NAMALWA (cell line): ENCODE data around the gene MIDN.
"Not testable (repeated sequence)": the region's sequence is repeated elsewhere in the genome, so short reads cannot be mapped to it uniquely, and the experiment has no call there.

ENCODE experiments used
- DNase-seq: peaks from one replicate; pipeline ENCODE4 v3.0.0-alpha.2; 2015; ENCODE audit warnings: low spot score

Gene MIDN

DNA sequence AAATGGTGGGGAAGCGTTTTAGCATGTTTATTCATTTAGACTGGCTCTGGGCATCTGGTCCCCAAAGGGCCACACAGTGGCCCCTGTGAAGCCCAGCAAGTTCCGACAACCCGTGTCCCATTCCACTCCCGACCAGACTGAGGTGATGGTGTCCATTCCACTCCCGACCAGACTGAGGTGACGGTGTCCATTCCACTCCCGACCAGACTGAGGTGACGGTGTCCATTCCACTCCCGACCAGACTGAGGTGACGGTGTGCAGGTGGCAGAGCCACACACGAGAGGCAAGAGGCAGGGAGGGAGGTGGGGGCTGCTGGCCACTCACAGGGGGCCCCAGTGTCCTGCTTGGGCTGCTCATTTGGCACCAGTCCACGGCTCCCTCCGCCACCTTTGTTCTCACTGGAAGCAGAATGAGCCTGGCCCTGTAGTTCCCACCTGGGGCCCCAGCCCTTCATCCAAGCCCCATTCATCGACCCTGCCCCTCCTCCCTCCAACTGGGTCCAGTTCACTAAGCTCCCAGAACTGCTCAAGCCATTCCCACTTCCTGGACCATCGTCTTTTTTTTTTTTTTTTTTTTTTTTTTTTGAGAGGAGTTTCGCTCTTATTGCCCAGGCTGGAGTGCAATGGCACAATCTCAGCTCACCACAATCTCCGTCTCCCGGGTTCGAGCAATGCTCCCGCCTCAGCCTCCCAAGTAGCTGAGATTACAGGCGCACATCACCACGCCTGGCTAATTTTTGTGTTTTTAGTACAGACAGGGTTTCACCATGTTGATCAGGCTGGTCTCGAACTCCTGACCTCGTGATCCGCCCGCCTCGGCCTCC lies 1.9 kb upstream of the MIDN start:
- DNase-seq, result not testable (repeated sequence)

DNA sequence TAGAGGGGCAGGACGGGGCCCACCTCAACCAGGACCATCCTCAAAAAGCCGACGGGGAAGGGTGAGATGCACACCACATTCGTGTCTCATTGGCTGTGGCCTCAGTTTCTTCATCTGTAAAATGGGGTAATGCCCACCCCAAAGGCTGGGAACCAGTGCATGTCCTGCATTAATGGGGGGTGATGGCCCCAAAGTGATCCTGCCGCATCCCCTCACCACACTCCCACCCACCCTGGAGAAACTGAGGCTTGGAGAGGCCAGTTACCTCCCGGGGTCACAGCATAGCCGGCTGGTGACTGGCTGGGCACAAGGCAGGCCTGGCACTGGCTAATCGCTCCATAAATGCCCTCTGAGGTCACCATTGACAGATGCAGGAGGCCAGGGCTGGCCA lies 640 bp upstream of the MIDN start:
- no peak for DNase-seq

GRCh38 chr19:1248786-1249297 lies 459 bp downstream of the MIDN start:
- DNase-seq, result peak; percentile 85

- peak; percentile 96 for DNase-seq
These were observed 1.1 kb downstream of the MIDN start for GRCh38 chr19:1249298-1249989.

GRCh38 chr19:1249990-1250436 lies 1.6 kb downstream of the MIDN start:
- no peak for DNase-seq

GRCh38 chr19:1250437-1251260 lies 2.3 kb downstream of the MIDN start:
- peak; percentile 63 for DNase-seq

GRCh38 chr19:1251330-1252220 lies 3.2 kb downstream of the MIDN start:
- peak; percentile 73 for DNase-seq

- no peak for DNase-seq
These were observed 3.9 kb downstream of the MIDN start for GRCh38 chr19:1252221-1252820.

GRCh38 chr19:1252821-1253513 lies 4.6 kb downstream of the MIDN start:
- DNase-seq, result peak; percentile 73

DNA sequence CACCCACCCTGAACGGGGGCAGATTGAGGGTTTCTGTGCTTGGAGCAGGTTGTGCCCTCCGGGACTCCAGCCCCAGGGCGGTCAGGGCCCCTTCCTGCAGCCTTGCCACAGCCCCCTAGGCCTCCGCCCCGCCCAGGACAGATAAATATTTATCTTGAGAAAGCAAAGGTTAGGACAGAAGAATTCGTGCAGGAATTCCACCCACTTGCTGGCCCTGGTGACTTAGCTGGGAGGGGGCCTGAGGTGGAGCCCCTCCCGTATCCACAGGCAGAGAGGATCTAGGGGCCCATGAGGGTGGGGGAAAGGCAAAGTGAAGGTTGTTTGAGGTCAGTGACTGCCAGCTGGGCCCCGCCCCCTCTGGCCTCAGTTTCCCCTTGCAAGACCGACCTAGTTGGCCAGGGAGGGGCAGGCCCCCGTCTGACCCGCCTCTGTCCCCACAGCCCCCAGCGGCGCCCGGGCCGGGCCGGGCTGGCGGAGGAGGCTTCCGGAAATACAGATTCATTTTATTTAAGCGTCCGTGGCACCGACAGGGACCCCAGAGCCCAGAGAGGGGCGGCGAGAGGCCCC lies 5.2 kb downstream of the MIDN start:
- no peak for DNase-seq

DNA sequence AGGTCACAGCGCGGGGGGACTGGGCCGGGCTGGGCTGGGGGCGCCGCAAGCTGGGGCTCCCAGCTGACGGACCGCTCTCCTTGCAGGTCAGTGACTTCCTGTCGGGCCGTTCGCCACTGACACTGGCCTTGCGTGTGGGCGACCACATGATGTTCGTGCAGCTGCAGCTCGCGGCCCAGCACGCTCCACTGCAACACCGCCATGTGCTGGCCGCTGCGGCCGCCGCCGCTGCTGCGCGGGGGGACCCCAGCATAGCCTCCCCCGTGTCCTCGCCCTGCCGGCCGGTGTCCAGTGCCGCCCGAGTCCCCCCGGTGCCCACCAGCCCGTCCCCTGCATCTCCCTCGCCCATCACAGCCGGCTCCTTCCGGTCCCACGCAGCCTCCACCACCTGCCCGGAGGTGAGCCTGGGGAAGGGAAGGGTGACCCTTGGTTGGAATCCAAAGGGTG lies 5.7 kb downstream of the MIDN start:
- DNase-seq, result no peak

DNA sequence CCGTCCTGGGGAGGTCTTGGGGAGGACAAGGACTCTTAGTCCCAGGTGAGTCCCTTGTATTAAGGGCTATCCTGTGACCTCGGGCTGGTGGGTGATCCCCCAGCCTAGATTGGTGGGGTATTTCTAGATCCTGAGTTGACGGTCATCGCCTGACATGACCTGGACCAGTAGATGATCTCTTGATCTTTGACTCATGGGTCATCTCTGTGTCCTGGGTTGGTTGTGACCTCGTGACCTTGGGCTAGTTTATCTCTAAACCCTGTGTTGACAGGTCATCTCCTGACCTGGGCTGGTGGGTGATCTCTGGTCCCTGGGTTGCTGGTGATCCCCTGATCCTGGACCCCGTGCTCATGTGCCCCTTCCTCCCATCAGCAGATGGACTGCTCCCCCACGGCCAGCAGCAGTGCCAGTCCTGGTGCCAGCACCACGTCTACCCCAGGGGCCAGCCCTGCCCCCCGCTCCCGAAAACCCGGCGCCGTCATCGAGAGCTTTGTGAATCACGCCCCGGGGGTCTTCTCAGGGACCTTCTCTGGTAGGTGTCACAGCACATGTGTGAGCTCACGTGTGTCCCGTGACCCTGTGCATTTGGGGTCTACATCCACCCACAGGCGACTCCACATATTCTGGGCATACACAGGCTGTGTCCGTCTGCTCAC lies 6.3 kb downstream of the MIDN start:
- no peak for DNase-seq

GRCh38 chr19:1255186-1256161 lies 7.1 kb downstream of the MIDN start:
- DNase-seq, result no peak

DNA sequence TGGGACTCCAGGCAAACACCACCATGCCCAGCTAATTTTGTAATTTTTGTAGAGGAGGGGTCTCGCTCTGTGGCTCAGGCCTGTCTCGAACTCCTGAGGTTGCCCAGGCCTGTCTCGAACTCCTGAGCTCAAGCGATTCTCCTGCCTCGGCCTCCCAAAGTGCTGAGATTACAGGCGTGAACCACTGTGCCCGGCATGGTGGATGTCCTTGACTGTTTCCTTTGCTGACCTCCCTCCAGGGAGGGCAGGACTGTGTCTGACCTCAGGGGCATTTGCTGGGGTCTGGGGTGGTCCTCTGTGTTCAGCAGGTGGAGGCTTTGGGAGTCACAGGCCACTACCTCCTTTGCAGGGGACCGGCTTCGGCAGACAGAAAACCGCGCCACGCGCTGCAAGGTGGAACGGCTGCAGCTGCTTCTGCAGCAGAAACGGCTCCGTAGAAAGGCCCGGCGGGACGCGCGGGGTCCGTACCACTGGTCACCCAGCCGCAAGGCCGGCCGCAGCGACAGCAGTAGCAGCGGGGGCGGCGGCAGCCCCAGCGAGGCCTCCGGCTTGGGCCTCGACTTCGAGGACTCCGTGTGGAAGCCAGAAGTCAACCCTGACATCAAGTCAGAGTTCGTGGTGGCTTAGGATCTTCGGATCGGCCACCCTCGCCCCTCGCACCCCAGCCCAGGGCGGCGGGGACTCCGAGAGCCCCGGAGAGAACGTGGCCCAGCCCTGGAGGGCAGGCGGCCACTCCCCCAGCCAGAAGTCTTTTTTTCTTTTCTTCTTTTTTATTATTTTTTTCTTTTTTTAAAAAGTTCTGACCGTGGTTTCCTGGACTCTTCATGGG lies 8.5 kb downstream of the MIDN start:
- DNase-seq, result no peak

- DNase-seq, result no peak
These were observed 9.2 kb downstream of the MIDN start for GRCh38 chr19:1257475-1258162.

- DNase-seq, result no peak
These were observed 9.7 kb downstream of the MIDN start for GRCh38 chr19:1258163-1258492.
